WTC11 (cell line): Measurements from ENCODE around the gene KIF3C. TPM values are rescaled to one million over a fixed set of nuclear protein-coding genes. Genes with fewer than 3 reads are reported as not detected.

Source experiments
- ATAC-seq: fragments of 200-7000 bp; cut with Tn5 transposase; 2 replicates; pipeline ENCODE4 v1.10.0; 2021; ENCODE audit warnings: mild to moderate bottlenecking, moderate library complexity
- CTCF ChIA-PET: fragments of 300-600 bp; sonication (Branson Sonifier 250); formaldehyde crosslinking; loops from one replicate; lab custom pipeline; 2021; ENCODE audit warnings: antibody characterized with exemption; lab: Charles Lee
- POLR2A ChIA-PET: fragments of 350-600 bp; sonication (Branson Sonifier 250); formaldehyde crosslinking; loops from one replicate; lab custom pipeline; 2021; ENCODE audit warnings: antibody characterized with exemption; lab: Charles Lee
- DNase-seq: peaks from one replicate; pipeline ENCODE4 v3.0.0; 2021; ENCODE audit warnings: low spot score
- H3K27ac Mint-ChIP-seq: 2 replicates; pipeline ENCODE4 v1.8.0; 2021; ENCODE audit warnings: mixed read lengths
- H3K27me3 Mint-ChIP-seq: 2 replicates; pipeline ENCODE4 v1.8.0; 2021; ENCODE audit warnings: low read depth, mild to moderate bottlenecking, moderate library complexity, mixed read lengths
- H3K36me3 Mint-ChIP-seq: 2 replicates; pipeline ENCODE4 v1.8.0; 2021; ENCODE audit warnings: mixed read lengths
- H3K4me1 Mint-ChIP-seq: 2 replicates; pipeline ENCODE4 v1.8.0; 2022; ENCODE audit warnings: mixed read lengths
- H3K4me3 Mint-ChIP-seq: 2 replicates; pipeline ENCODE4 v1.8.0; 2021; ENCODE audit warnings: mild to moderate bottlenecking, moderate library complexity, mixed read lengths
- H3K9me3 Mint-ChIP-seq: 2 replicates; pipeline ENCODE4 v1.8.0; 2021; ENCODE audit warnings: mixed read lengths
- ARID4B ChIP-seq: sonication (generic); formaldehyde crosslinking; IDR thresholded peaks from 2 replicates; pipeline ENCODE4 v1.8.0; 2023; ENCODE audit warnings: missing genetic modification reagents, mild to moderate bottlenecking, borderline replicate concordance
- CREB1 ChIP-seq: sonication (generic); formaldehyde crosslinking; IDR thresholded peaks from 2 replicates; pipeline ENCODE4 v1.8.0; 2023; ENCODE audit warnings: mild to moderate bottlenecking, missing genetic modification reagents
- CTCF ChIP-seq: fragments of 200-600 bp; IDR thresholded peaks from 2 replicates; pipeline ENCODE4 v1.8.0; 2022; ENCODE audit warnings: antibody characterized with exemption
- E2F1 ChIP-seq: sonication (generic); formaldehyde crosslinking; IDR thresholded peaks from 2 replicates; pipeline ENCODE4 v1.8.0; 2022; ENCODE audit warnings: mild to moderate bottlenecking, missing genetic modification reagents
- E2F4 ChIP-seq: sonication (generic); formaldehyde crosslinking; IDR thresholded peaks from 2 replicates; pipeline ENCODE4 v1.8.1; 2022; ENCODE audit warnings: low read depth, mild to moderate bottlenecking, moderate library complexity, missing genetic modification reagents, borderline replicate concordance
- ERG ChIP-seq: fragments of 250-450 bp; sonication (Bioruptor Pico); IDR thresholded peaks from 2 replicates; pipeline ENCODE4 v1.8.0; 2021; ENCODE audit warnings: mild to moderate bottlenecking
- ETV6 ChIP-seq: sonication (generic); formaldehyde crosslinking; IDR thresholded peaks from 2 replicates; pipeline ENCODE4 v1.8.1; 2022; ENCODE audit warnings: mild to moderate bottlenecking, missing genetic modification reagents
- GABPB1 ChIP-seq: sonication (generic); formaldehyde crosslinking; IDR thresholded peaks from 2 replicates; pipeline ENCODE4 v1.8.1; 2023; ENCODE audit warnings: mild to moderate bottlenecking, missing genetic modification reagents
- GRHL2 ChIP-seq: fragments of 250-450 bp; sonication (Bioruptor Pico); IDR thresholded peaks from 2 replicates; pipeline ENCODE4 v1.8.0; 2022; ENCODE audit warnings: mild to moderate bottlenecking, moderate library complexity; ENCODE audit not compliant: insufficient replicate concordance, severe bottlenecking
- IRF2 ChIP-seq: sonication (generic); formaldehyde crosslinking; IDR thresholded peaks from 2 replicates; pipeline ENCODE4 v1.8.0; 2022; ENCODE audit warnings: low read depth, missing genetic modification reagents, borderline replicate concordance
- MAX ChIP-seq: sonication (generic); formaldehyde crosslinking; IDR thresholded peaks from 2 replicates; pipeline ENCODE4 v1.8.0; 2022; ENCODE audit warnings: mild to moderate bottlenecking, missing genetic modification reagents
- NFE2L1 ChIP-seq: sonication (generic); formaldehyde crosslinking; IDR thresholded peaks from 2 replicates; pipeline ENCODE4 v1.8.1; 2023; ENCODE audit warnings: missing genetic modification reagents
- NFYB ChIP-seq: sonication (generic); formaldehyde crosslinking; conservative IDR thresholded peaks from 2 replicates; pipeline ENCODE4 v1.8.0; 2022; ENCODE audit warnings: low read depth, missing genetic modification reagents
- NR1H2 ChIP-seq: sonication (generic); formaldehyde crosslinking; IDR thresholded peaks from 2 replicates; pipeline ENCODE4 v1.9.0; 2021; ENCODE audit warnings: mild to moderate bottlenecking, moderate library complexity, missing genetic modification reagents
- NR2C2 ChIP-seq: sonication (generic); formaldehyde crosslinking; IDR thresholded peaks from 2 replicates; pipeline ENCODE4 v1.8.0; 2022; ENCODE audit warnings: mild to moderate bottlenecking, missing genetic modification reagents
- RELA ChIP-seq: sonication (generic); formaldehyde crosslinking; IDR thresholded peaks from 2 replicates; pipeline ENCODE4 v1.8.1; 2022; ENCODE audit warnings: missing genetic modification reagents, mild to moderate bottlenecking, borderline replicate concordance
- RORB ChIP-seq: fragments of 250-450 bp; sonication (Bioruptor Pico); IDR thresholded peaks from 2 replicates; pipeline ENCODE4 v1.9.0; 2021; ENCODE audit warnings: mild to moderate bottlenecking
- ZNF232 ChIP-seq: sonication (generic); formaldehyde crosslinking; IDR thresholded peaks from 2 replicates; pipeline ENCODE4 v1.8.0; 2022; ENCODE audit warnings: mild to moderate bottlenecking, missing genetic modification reagents
- ZNF263 ChIP-seq: sonication (generic); formaldehyde crosslinking; IDR thresholded peaks from 2 replicates; pipeline ENCODE4 v1.8.1; 2022; ENCODE audit warnings: low read depth, mild to moderate bottlenecking, moderate library complexity, missing genetic modification reagents
- ZNF416 ChIP-seq: fragments of 250-450 bp; sonication (Bioruptor Pico); IDR thresholded peaks from 2 replicates; pipeline ENCODE4 v1.9.0; 2021; ENCODE audit warnings: mild to moderate bottlenecking, inconsistent platforms
- ZNF512 ChIP-seq: sonication (generic); formaldehyde crosslinking; IDR thresholded peaks from 2 replicates; pipeline ENCODE4 v1.8.1; 2022; ENCODE audit warnings: missing genetic modification reagents, borderline replicate concordance
- total RNA-seq: library from RNA; stranded (reverse); gene quantifications from 3 replicates; pipeline ENCODE4 v1.2.3, GENCODE V29; 2021

Gene KIF3C
- total RNA-seq, 1 experiment from 2014 or later = 48.1 TPM

- H3K27me3 Mint-ChIP-seq = no peaks in the 10 kb centered on the region
- no peak for TF ChIP-seq GRHL2 (CRISPR knock-in tag)
- no peak for TF ChIP-seq RELA
- no peak for TF ChIP-seq MAX (CRISPR knock-in tag)
- TF ChIP-seq CTCF = no peak
- no peak for TF ChIP-seq ARID4B (CRISPR knock-in tag)
- no peaks in the 10 kb centered on the region for H3K36me3 Mint-ChIP-seq
- peaks cover 8% of the 10 kb centered on the region for H3K4me1 Mint-ChIP-seq
- no peak for DNase-seq
- ATAC-seq = no peak
- CTCF ChIA-PET = no interaction called here
- POLR2A ChIA-PET = no interaction called here
- H3K9me3 Mint-ChIP-seq = no peaks in the 10 kb centered on the region
- H3K27ac Mint-ChIP-seq = no peak overlapping the region
- no peak overlapping the region for H3K4me3 Mint-ChIP-seq
These were observed 88.0 kb downstream of the KIF3C start for GRCh38 chr2:25894135-25894830.

- no peak for ATAC-seq
- ChIA-PET CTCF (interaction anchor here (0.6 kb wide), 1 partner anchor 280 kb away, joined by 4 read pairs; no protein-coding TSS in a partner anchor), POLR2A (no interaction called here)
- Mint-ChIP-seq H3K27ac (no peak overlapping the region), H3K9me3 (no peaks in the 10 kb centered on the region), H3K4me1 (peaks cover 8% of the 10 kb centered on the region), H3K4me3 (no peak overlapping the region), H3K27me3 (no peaks in the 10 kb centered on the region), H3K36me3 (no peaks in the 10 kb centered on the region)
- no peak for DNase-seq
- no peak for TF ChIP-seq IRF2 (CRISPR knock-in tag)
- no peak for TF ChIP-seq ERG (CRISPR knock-in tag)
- TF ChIP-seq E2F4 (CRISPR knock-in tag) = no peak
- TF ChIP-seq RORB (CRISPR knock-in tag) = no peak
- no peak for TF ChIP-seq NR2C2
- TF ChIP-seq E2F1 (CRISPR knock-in tag) = no peak
- no peak for TF ChIP-seq ZNF263 (CRISPR knock-in tag)
- no peak for TF ChIP-seq ETV6 (CRISPR knock-in tag)
- TF ChIP-seq ZNF416 = no peak
- TF ChIP-seq GABPB1 = no peak
- no peak for TF ChIP-seq NFE2L1 (CRISPR knock-in tag)
- TF ChIP-seq NR1H2 = no peak
- TF ChIP-seq ZNF232 (CRISPR knock-in tag) = no peak
- TF ChIP-seq MAX (CRISPR knock-in tag) = no peak
- TF ChIP-seq ZNF512 (CRISPR knock-in tag) = no peak
- no peak for TF ChIP-seq CREB1
- TF ChIP-seq NFYB (CRISPR knock-in tag) = no peak
These were observed 90.6 kb downstream of the KIF3C start for GRCh38 chr2:25891672-25892071.
